HG03457 (cell line): Measurements from ENCODE around the gene MRPS2.
A peak's percentile ranks its signal among the peaks of the same experiment; 100 is the strongest.
"Not testable (repeated sequence)": the region's sequence is repeated elsewhere in the genome, so short reads cannot be mapped to it uniquely, and the experiment has no call there.

Source experiments
- ATAC-seq: cut with Tn5 transposase; IDR thresholded peaks from one replicate; pipeline ENCODE4 v1.9.1; 2021; ENCODE audit warnings: moderate number of reproducible peaks; ENCODE audit not compliant: unreplicated experiment

Gene MRPS2

GRCh38 chr9:135500525-135501260 is at the start of gene MRPS2:
TSS of gene MRPS2 (plus strand) at chr9:135500682. CDS start at chr9:135500711, 29 bp downstream.
- peak; percentile 71 for ATAC-seq

- ATAC-seq = no peak
Observed at GRCh38 chr9:135450956-135451355, 49.5 kb upstream of the MRPS2 start.

- ATAC-seq = not testable (repeated sequence)
Observed at GRCh38 chr9:135451909-135452308, 48.6 kb upstream of the MRPS2 start.

- ATAC-seq = no peak
Observed at GRCh38 chr9:135454737-135455136, 45.7 kb upstream of the MRPS2 start.

GRCh38 chr9:135455401-135456030 is 45.0 kb upstream of the MRPS2 start:
- no peak for ATAC-seq

- ATAC-seq = no peak
Observed at GRCh38 chr9:135456436-135457104, 43.9 kb upstream of the MRPS2 start.

- ATAC-seq = not testable (repeated sequence)
Observed at GRCh38 chr9:135458478-135458877, 42.0 kb upstream of the MRPS2 start.

- ATAC-seq = no peak
Observed at GRCh38 chr9:135461936-135462335, 38.5 kb upstream of the MRPS2 start.

- ATAC-seq = no peak
Observed at GRCh38 chr9:135463140-135463539, 37.3 kb upstream of the MRPS2 start.

- ATAC-seq = no peak
Observed at GRCh38 chr9:135464181-135464580, 36.3 kb upstream of the MRPS2 start.

- ATAC-seq = no peak
Observed at GRCh38 chr9:135468854-135469521, 31.5 kb upstream of the MRPS2 start.

- no peak for ATAC-seq
Observed at GRCh38 chr9:135471791-135472640, 28.5 kb upstream of the MRPS2 start.

GRCh38 chr9:135473972-135474543 is 26.4 kb upstream of the MRPS2 start:
- ATAC-seq = no peak

- ATAC-seq = no peak
Observed at GRCh38 chr9:135474915-135475314, 25.6 kb upstream of the MRPS2 start.

- no peak for ATAC-seq
Observed at GRCh38 chr9:135476561-135477355, 23.7 kb upstream of the MRPS2 start.

- ATAC-seq = no peak
Observed at GRCh38 chr9:135478191-135478590, 22.3 kb upstream of the MRPS2 start.

GRCh38 chr9:135478829-135479468 is 21.5 kb upstream of the MRPS2 start:
- no peak for ATAC-seq

- no peak for ATAC-seq
Observed at GRCh38 chr9:135479469-135480052, 20.9 kb upstream of the MRPS2 start, which contains the start of gene PPP1R26. TSS of gene PPP1R26 (plus strand) at chr9:135479782. CDS start at chr9:135484511, 4,729 bp downstream.
